HG03520 (cell line): ENCODE data around the gene TAF1D.

Experiments
- ATAC-seq: cut with Tn5 transposase; IDR thresholded peaks from one replicate; pipeline ENCODE4 v1.9.1; 2021; ENCODE audit warnings: mild to moderate bottlenecking, moderate library complexity; ENCODE audit not compliant: unreplicated experiment

TAF1D gene

DNA sequence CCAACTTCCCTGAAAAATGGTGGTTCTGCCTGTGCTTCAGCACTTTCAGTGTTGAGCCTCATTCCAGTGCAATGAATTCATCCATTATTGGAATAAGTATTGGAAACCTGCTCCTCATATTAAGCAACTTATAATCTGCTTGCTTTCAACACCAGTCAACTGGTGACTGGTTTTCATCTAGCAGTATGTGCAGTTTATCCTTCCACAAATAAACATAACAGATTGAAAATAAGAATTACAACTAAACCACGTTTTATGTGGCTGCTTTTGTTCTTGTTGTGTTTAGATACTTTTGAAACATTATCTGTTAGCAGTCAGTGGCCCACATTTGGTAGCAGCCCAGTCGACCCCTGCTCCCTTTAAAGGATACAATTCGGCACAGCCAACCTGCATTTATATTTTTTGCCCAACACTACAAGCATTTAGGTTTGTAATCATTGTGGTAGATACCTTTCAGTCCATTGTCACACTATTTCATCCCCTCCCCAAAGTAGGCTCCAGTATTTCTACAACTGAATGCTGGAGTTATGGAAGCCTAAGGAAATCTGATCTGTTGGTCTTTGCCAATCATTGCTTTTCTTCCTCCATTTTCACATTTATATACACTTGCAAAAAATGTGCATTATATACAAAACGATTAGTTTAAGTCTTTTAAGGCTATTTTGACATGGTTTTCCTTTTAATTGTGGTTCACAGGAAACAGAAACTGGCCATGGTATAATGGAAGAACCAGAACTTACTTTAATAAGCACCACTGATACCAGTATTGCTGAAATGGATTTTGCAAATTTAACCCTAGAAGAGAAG lies 13.1 kb downstream of the TAF1D start:
- no peak for ATAC-seq

DNA sequence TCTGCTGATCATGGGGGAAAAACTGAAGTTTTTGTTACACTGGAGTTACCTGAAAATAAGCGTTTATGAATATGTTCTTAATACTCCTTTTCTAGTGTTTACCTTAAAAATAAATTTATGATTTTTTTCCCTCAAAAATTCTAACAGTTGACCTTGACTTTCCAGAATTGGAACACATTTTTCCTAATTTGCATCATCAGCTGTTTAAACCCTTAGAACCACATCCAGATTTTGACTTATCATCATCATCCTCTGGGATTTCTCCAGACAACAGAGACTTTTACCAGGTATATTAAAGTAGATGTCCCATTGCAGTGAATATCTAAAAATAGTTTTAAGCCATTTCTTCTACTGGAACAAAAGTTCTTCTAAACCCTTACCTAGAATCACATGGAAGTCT lies 17.2 kb downstream of the TAF1D start:
- ATAC-seq: no peak

DNA sequence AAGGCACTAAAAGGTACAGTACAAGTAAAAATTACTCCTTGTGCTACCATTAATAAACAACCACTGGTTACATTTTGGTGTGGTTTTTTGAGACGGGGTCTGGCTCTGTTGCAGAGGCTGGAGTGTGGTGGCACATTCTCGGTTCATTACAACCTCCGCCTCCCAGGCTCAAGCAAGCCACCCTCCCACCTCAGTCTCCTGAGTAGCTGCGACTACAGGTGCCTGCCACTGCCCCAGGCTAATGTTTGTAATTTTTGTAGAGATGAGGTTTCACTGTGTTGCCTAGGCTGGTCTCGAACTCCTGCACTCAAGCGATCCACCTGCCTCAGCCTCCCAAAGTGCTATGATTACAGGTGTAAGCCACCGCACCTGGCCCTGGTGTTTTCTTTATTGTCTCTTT lies 20.8 kb downstream of the TAF1D start:
- no peak for ATAC-seq

DNA sequence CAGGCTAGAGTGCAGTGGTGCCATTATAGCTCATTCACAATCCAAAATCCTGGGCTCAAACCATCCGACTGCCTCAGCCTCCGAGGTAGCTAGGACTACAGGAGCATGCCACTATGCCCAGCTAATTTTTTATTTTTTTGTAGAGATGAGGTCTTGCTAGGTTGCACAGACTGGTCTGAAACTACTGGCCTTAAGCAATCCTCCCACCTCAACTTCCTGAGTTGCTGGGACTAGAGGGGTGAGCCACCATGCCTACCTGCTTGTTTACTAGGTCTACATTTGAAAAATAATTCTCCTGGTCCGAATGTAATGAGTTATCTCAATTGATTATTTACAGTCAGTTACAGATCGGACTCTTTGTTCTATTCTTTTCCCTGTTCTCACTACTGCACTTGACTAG lies 22.0 kb downstream of the TAF1D start:
- ATAC-seq: no peak

DNA sequence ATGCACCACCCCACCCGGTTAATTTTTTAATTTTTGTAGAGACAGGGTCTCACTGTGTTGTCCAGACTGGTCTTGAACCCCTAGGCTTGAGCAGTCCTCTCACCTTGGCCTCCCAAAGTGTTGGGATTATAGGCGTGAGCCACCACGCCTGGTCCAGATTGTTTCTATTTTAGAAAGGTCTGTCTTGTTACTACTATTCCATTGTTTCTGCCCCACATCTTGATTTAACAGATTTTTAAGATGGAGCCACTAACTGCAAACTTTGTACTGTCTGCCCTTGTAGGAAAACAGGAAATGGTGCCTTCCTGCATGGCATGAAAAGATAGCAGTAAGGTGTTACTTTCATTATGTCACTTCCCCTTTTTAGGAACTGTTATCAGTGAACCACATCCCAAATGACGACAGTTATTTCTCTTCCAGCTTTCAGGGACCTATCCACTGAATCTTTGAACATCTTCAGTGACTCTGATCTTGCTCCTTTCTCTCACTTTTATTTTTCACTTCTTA lies 23.2 kb downstream of the TAF1D start:
- peak; percentile 87 for ATAC-seq

DNA sequence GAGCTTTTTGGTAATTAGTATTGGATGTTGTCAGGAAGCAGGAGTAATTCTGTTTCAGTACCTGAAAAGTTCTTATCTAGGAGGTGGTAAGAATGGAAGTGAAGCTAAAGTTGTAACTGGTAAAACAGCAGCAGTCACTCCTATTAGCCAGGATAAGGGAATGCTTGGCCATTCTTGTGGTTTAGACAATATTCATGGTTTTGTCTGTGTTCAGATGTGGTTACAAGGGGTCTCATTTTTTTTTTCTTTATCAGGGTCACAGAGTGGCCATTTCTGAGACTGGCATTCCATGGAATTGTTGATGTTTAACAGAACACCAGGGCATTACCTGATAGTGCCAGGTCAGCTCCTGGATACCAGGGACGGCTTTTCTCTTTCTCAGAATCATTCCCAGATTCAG lies 23.8 kb downstream of the TAF1D start:
- ATAC-seq: no peak

DNA sequence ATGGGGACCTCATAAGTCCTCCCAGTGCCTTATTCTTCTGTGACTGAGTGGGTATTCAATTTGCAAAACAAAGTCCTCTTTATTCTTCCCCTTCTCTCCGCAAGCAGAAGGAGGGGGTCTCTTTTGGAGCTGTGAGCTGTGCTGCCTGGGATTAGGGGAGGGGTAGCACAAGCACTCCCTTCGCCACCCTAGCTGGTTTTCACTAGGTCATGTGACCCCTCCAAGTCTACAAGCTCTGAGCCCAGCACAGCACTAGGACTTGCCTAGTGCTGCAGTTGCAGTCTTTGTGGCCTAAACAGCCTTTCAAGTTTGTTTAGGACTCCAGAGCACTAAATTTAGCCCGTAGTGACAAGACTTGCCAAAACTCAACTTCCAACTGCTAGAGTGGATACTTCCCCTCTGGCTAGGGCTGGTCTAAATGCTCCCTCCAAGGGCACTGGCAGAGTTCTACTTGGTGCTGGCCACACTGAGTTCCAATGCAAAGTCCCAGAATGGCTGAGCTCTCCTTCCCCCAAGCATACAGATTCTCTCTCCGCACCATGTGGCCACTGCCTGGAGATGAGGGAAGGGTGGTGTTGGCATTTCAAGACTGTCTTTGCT lies 25.4 kb downstream of the TAF1D start:
- no peak for ATAC-seq

DNA sequence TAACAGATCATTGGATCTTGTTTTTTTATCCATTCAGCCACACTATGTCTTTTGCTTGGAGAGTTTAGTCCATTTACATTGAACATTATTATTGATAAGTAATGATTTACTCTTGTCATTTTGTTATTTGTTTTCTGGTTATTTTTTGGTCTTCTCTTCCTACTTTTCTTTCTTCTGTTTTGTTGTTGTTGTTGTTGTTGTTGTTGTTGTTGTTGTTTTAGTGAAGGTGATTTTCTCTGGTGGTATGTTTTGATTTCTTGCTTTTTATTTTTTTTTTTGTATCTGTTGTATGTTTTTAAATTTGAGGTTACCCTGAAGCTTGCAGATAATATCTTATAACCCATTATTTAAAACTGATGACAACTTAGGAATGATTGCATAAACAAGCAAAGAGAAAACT lies 28.6 kb downstream of the TAF1D start:
- no peak for ATAC-seq

DNA sequence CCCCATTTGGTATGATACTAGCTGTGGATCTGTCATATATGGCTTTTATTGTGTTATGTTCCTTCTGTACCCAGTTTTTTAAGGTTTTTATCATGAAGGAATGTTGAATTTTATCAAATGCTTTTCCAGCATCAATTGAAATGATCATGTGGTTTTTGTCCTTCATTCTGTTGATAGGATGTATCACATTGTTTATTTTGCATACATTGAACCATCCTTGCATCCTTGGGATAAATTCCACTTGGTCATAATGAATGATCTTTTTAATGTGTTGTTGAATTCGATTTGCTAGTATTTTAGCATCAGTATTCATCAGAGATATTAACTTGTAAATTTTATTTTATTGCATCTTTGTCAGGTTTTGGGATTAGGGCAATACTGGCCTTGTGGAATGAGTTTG lies 31.1 kb downstream of the TAF1D start:
- no peak for ATAC-seq

DNA sequence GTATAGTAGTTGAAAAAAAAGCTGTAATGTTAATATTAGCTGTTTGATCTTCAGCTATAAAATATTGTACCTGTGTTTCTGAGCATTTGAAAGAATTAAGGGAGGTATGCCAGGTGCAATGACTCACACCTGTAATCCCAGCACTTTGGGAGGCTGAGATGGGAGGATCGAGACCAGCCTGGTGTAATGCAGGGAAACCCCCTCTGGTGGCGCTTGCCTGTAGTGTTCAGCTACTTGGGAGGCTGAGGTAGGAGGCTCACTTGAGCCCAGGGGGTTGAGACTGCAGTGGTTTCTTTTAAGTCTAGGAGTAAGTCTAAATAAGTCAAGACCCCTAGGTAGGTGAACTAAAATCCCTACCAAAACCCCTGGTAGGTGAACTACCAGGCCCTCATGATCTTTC lies 37.1 kb downstream of the TAF1D start:
- no peak for ATAC-seq

DNA sequence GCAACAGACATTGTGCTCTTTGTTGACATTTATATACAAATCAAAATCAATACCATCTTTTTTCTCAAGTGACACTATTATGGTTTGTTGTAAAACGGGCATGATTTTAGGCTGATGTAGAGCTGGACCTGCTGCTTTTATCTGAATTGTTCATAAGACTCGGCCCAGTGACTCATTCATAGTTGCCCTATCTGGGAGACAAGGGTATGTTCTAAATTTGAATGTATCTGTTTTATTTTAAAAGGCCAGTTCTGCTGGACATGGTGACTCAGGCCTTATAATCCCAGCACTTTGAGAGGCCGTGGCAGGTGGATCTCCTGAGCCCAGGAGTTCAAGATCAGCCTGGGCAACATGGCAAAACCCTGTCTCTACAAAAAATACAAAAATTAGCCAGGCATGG lies 40.5 kb downstream of the TAF1D start:
- ATAC-seq: no peak

DNA sequence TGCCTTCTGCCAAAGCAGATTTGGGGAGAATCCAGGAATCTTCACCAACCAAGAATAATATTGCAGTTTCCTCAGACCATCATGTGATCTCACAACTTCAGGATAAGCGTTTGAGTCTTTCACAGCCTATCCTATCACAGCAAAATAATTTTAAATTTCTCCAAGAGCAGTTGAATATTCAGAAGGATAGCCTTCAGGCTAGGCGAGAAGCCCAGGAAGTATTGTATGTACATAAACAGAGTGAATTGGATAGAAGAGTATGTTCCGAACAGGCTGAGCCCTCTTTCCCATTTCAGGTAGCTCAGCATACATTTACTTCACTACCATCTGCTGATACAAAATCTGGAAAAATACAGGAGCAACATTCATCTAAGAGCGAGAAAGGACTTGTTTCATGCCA lies 43.7 kb downstream of the TAF1D start:
- no peak for ATAC-seq

DNA sequence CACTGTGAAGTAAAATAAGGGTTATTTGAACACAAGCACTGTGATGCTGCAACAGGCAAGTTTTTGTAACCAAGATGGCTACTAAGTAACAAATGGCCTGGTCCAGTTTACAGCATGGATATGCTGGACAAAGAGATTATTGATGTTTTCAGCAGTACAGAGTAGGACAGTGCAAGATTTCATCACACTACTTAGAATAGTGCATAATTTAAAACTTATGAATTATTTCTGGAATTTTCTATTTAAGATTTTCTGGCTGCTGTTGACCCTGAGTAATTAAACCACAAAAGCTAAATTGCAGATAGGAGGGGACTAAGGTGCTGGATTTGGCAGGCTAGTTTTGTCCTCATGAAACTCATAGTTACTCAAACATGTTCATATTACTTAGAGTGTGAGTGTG lies 46.7 kb downstream of the TAF1D start:
- ATAC-seq: no peak

DNA sequence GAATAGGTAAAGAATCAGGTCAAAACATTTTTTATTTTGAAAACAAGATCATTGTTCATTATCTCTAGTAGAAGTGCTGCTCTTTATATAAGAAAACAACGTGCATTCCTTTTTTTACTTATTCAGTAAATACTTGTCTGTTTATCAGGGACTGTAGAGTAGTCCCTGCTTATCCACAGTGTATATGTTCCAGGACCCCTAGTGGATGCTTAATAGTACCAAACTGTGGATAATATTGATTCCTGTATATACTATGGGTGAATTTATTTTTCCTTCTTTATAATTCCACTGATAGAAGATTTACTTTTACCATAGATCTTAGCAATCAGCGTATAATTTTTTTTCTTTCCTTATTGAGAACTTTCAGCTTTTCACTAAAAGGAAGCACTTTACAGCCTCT lies 47.2 kb downstream of the TAF1D start:
- no peak for ATAC-seq

DNA sequence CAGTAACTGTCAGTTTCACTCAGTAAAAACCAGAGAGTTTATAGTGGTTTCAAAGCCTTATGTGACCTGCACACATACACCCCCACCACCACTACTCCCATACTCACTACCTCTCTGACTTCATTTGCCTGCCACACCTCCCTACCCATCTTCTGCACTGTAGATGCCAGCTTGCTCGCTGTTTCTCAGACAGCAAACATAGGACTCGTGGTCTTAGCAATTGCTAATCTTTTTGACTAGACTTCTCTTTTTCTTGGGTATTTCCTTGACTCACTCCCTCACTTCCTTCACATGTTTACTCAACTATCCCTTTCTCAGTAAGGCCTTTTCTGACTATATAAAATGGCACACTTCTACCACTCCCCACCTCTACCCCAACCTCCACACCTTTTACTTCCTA lies 52.1 kb downstream of the TAF1D start:
- peak; percentile 56 for ATAC-seq

DNA sequence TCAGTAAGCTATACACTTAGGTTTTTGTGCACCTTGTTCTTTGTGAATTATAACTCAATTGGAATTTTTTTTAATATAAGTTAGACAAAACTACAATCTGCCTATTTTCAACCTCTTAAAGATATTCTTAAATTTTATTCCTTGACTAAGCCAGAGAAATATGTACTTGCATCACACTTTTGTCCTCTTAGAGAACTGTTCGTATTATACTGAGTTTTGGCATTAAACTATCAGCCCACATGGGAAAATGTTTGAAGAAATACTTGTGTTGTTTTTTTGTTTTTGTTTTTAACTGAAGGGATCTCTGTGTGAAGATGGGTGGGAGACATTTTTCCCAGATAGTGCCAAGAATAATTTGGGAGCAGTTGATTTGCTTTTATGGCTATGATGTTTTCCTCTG lies 54.5 kb downstream of the TAF1D start:
- ATAC-seq: no peak

DNA sequence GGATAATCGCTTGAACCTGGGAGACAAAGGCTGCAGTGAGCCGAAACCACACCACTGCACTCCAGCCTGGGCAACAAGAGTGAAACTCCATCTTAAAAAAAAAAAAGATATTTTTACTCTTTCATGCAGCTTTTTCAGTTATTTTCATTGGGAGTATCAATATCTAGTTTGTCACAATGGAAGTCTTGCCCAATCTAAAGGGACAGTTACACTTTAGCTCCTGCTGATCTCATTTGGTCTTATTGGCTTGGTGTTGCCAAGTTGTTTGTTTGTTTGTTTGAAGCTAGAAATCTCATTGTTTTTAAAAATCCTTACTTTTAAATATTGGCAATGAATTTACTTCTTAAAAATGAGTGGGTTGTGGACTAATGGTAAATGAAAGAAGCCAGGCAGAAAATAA lies 55.1 kb downstream of the TAF1D start:
- no peak for ATAC-seq
